HCT116 (cell line): ENCODE measurements around the gene TXLNB.

Source experiments
- CEBPB ChIP-seq: IDR thresholded peaks from 2 replicates; pipeline ENCODE4 v1.6.1; 2012; ENCODE audit warnings: low read depth
- CTCF ChIP-seq, 3 experiments: fragments of 200-600 bp in 1 of 3; sonication (generic) in 1 of 3; IDR thresholded peaks in 2 of 3; conservative IDR thresholded peaks in 1 of 3; 2 replicates each; pipeline ENCODE4 v1.5.1; 2012 to 2017; ENCODE audit warnings: low read depth in 2 of 3, low read length in 2 of 3, antibody characterized with exemption in 1 of 3, borderline replicate concordance in 1 of 3, control low read depth in 1 of 3, mild to moderate bottlenecking in 1 of 3, mixed read lengths in 1 of 3, mixed run types in 1 of 3, moderate library complexity in 1 of 3; ENCODE audit not compliant: insufficient read depth in 1 of 3
- EZH2 ChIP-seq: fragments of 200-600 bp; sonication (generic); IDR thresholded peaks from 2 replicates; pipeline ENCODE4 v1.6.1; 2017; ENCODE audit warnings: antibody characterized with exemption, mixed run types
- EZH2phosphoT487 ChIP-seq: fragments of 200-600 bp; IDR thresholded peaks from 2 replicates; pipeline ENCODE4 v1.6.1; 2018; ENCODE audit warnings: antibody characterized with exemption, borderline replicate concordance
- POLR2A ChIP-seq: IDR thresholded peaks from 2 replicates; pipeline ENCODE4 v1.7.0; 2011; ENCODE audit warnings: borderline replicate concordance; ENCODE audit not compliant: insufficient read depth, insufficient read length; ENCODE audit errors: extremely low read depth
- POLR2AphosphoS5 ChIP-seq: IDR thresholded peaks from 2 replicates; pipeline ENCODE4 v1.6.1; 2011; ENCODE audit warnings: mild to moderate bottlenecking, low read depth, low read length, moderate library complexity
- ZFX ChIP-seq: fragments of 450-650 bp; IDR thresholded peaks from 2 replicates; pipeline ENCODE4 v1.6.1; 2017
- ZNF274 ChIP-seq: fragments of 200-500 bp; sonication (Bioruptor generic); IDR thresholded peaks from 2 replicates; pipeline ENCODE4 v1.6.1; 2014; ENCODE audit warnings: mild to moderate bottlenecking, low read depth, low read length, inconsistent platforms

DNA sequence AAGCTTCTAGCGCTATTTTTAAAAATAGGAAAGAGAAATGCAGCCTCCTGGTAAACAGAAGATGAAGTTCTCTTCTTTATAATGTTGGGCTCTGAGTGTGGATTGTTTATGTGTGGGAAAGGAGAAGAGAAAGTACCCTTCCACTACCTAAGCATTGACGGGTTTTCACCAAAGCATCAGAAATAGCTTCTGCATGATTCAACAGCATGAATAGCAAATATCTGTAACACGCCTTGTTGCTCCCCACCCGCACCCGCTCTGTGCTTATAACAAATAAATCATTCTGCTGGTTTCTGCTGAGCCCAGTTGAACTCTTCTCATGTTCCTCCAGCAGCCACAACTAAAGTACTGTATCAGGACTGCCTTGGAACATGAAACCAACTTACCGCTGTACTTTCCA, 20.7 kb downstream of the TXLNB start:
- TF ChIP-seq EZH2phosphoT487 (no peak), CTCF (IDR thresholded peaks at IDR 0.05 in 2 of 3, conservative IDR thresholded peaks at IDR 0.05 in 1 of 3; ENCODE audit: borderline replicate concordance in 1 of 3, insufficient read depth in 1 of 3, low read depth in 2 of 3, low read length in 2 of 3) (no peak), ZFX (no peak), ZNF274 (no peak), CEBPB (no peak), POLR2AphosphoS5 (no peak), EZH2 (no peak), POLR2A (no peak)
